CD1c-positive myeloid dendritic cell (primary cell): ENCODE results near the gene VASP.
A peak's percentile ranks its signal among the peaks of the same experiment; 100 is the strongest.

Experiments
- DNase-seq: peaks from one replicate; pipeline ENCODE4 v3.0.0-alpha.2; 2016; ENCODE audit errors: extremely low spot score

Gene VASP

DNA sequence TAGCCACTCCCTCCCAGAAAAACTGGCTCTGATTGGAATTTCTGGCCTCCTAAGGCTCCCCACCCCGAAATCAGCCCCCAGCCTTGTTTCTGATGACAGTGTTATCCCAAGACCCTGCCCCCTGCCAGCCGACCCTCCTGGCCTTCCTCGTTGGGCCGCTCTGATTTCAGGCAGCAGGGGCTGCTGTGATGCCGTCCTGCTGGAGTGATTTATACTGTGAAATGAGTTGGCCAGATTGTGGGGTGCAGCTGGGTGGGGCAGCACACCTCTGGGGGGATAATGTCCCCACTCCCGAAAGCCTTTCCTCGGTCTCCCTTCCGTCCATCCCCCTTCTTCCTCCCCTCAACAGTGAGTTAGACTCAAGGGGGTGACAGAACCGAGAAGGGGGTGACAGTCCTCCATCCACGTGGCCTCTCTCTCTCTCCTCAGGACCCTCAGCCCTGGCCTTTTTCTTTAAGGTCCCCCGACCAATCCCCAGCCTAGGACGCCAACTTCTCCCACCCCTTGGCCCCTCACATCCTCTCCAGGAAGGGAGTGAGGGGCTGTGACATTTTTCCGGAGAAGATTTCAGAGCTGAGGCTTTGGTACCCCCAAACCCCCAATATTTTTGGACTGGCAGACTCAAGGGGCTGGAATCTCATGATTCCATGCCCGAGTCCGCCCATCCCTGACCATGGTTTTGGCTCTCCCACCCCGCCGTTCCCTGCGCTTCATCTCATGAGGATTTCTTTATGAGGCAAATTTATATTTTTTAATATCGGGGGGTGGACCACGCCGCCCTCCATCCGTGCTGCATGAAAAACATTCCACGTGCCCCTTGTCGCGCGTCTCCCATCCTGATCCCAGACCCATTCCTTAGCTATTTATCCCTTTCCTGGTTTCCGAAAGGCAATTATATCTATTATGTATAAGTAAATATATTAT lies 33.3 kb upstream of the VASP start:
- peak; percentile 57 for DNase-seq

- peak; percentile 60 for DNase-seq
Observed at GRCh38 chr19:45474606-45475521, 32.4 kb upstream of the VASP start.

GRCh38 chr19:45475537-45476291 lies 31.6 kb upstream of the VASP start:
- DNase-seq: peak; percentile 62

- DNase-seq: peak; percentile 48
Observed at GRCh38 chr19:45476304-45476703, 31.0 kb upstream of the VASP start.

- no peak for DNase-seq
Observed at GRCh38 chr19:45477186-45477585, 30.1 kb upstream of the VASP start.

- no peak for DNase-seq
Observed at GRCh38 chr19:45477713-45478453, 29.4 kb upstream of the VASP start.

GRCh38 chr19:45478454-45479238 lies 28.6 kb upstream of the VASP start:
- DNase-seq: peak; percentile 96

DNA sequence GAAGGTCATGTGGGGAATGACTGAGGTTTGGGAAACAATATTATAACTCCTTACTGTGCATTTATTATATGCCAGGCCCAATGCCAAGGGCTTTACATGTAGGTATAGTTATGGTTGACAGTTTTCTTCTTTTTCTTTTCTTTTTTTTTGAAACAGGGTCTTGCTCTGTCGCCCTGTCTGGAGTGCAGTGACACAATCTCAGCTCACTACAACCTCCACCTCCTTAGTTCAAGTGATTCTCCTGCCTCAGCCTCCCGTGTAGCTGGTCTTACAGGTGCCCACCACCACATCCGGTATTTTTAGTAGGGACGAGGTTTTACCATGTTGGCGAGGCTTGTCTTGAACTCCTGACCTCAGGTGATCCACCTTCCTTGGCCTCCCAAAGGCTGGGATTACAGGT lies 24.2 kb upstream of the VASP start:
- DNase-seq: no peak

GRCh38 chr19:45484273-45484945 lies 22.9 kb upstream of the VASP start:
- DNase-seq: peak; percentile 61

GRCh38 chr19:45485305-45486077 lies 21.8 kb upstream of the VASP start:
- DNase-seq: peak; percentile 98

DNA sequence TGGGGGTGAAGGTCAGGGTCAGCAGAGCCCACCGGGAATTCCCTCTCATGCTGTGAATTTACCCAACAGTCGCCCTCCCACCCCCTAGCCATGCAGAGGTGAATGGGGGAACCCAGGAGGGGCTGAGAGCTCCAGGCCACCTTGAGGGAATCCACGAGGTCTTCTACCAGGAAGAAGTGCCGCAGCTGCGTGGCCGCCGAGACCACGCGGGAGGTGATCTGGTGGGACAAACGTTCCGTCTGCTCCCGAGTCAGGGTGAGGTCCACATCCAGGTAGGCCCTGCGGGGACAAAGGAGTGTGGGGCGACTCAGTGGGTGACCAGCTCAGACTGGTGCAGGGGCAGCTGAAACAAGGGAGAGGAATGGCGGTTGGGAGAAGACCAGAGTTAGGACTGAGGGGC lies 18.6 kb upstream of the VASP start:
- no peak for DNase-seq

DNA sequence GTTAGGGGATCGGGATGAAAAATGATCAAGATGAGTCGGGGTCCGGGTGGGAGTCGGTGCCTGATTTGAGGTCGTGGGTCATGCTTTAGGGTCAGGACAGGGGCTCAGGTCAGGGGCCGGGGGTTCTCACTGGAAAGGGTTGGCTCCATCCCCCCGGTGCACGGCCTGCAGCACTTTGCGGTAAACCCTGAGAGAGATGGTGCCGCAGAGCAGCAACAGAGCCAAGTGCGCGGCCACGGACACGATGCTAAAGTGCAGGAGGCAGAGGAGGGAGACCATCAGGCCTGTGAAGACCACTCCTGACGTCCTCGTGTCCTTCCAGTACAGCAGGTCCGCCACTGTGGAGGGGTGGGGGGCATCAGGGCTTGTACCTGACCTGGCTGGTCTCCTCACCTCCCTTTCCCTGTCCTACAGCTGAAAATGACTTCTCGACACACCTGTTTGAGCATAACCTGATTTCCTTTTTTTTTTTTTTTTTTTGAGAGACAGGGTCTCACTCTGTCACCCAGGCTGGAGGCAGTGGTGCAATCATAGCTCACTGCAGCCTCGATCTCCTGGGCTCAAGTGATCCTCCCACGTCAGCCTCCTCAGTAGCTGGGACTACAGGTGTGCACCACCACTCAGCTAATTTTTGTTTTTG lies 17.9 kb upstream of the VASP start:
- no peak for DNase-seq

GRCh38 chr19:45492137-45492626 lies 15.1 kb upstream of the VASP start:
- DNase-seq: no peak

GRCh38 chr19:45492627-45493470 lies 14.4 kb upstream of the VASP start:
- no peak for DNase-seq

GRCh38 chr19:45494261-45494916 lies 12.9 kb upstream of the VASP start:
- no peak for DNase-seq

GRCh38 chr19:45495178-45495577 lies 12.1 kb upstream of the VASP start:
- no peak for DNase-seq
